KBM-7 (cell line): ENCODE measurements around the gene PRKG2.

Source experiments
- DNase-seq: peaks from one replicate; pipeline ENCODE4 v3.0.0-alpha.2; 2015
- in situ Hi-C: fragments of 300-500 bp; cut with MboI; formaldehyde crosslinking; loops from 2 replicates; pipeline ENCODE4 v1.14.3; 2020; ENCODE audit warnings: low sequenced_read_pairs, low pct_unique_long_range_greater_than_20kb, mixed read lengths

The PRKG2 gene

DNA sequence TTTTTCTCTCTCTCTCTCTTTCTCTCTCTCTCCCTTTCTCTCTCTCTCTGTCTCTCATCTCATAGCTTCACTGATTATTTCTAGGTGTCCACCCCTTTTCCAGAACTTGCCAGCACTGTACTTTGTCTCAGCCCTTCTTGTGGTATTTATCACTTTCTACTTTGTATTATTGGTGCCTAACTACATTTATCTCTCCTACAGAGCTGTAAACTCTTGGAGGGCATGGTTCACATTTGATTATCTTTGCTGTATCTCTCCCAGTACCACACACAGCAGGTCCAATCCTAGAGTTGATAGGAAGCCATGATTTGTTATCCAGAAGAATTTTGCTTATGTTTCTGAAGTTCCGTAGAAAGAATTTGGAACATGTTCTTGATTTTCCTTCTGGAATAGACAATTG, 5.2 kb upstream of the PRKG2 start:
- DNase-seq = no peak
- in situ Hi-C loops = no loop called here

DNA sequence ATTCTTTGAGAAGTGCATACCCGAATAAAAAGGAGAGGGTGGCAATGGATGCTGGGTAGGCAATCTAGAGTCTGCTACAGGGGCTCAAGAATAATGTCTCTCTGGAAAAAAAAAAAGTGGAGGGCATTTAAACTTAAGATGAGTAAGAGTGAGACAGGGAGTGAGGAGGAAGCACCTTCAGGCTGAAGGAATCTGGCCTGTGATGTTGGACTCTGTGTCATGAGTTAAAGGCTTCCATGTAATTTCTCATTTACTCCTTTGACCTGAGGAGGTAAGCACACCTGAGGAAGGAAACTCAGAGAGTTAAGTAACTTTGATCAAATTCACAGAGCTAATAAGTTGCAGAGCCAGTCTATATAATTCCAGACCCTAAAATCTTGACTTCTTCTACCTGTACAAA, 3.2 kb upstream of the PRKG2 start:
- no peak for DNase-seq
- in situ Hi-C loops = no loop called here

DNA sequence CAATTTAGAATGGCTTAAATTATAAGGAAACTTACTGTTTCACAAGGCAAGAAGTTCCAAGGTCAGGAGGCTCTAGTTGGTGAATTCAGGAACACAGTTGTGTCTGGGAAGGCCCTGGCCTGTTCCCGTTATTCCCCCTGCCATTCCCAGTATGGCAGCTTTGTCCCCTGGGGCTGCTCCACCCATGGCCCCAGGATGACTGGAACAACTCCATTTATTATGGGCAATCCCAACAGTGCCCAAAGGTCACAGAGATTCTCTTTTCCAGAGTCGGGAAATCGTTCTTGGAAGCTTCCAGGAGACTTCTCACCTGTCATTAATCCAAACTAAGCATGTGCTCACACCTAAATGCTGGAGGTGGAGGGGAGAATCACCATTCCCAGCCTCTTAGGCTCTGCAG, 2.8 kb upstream of the PRKG2 start:
- in situ Hi-C loops = no loop called here

DNA sequence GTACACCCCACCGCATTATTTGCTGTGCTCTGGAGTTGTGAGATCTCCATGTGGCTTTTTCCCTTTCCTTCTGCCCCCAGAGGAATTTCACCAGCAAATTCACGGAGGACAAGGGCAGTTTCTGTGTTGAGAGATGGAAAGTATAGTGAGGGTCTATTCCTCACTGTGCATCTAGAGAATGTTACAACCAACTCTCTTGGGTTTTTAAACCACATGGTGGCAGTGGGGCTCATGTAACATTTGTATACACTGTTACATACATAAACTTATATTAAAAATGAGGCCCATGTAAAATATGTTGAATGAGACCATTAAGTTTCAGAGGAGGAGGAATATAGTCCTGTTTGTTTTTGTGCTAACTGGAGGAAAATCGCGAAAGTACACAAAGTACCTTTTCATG, 909 bp upstream of the PRKG2 start:
- no peak for DNase-seq
- in situ Hi-C loops = no loop called here

More for the DNA sequence above, 2.8 kb upstream of the PRKG2 start:
- no peak for DNase-seq

DNA sequence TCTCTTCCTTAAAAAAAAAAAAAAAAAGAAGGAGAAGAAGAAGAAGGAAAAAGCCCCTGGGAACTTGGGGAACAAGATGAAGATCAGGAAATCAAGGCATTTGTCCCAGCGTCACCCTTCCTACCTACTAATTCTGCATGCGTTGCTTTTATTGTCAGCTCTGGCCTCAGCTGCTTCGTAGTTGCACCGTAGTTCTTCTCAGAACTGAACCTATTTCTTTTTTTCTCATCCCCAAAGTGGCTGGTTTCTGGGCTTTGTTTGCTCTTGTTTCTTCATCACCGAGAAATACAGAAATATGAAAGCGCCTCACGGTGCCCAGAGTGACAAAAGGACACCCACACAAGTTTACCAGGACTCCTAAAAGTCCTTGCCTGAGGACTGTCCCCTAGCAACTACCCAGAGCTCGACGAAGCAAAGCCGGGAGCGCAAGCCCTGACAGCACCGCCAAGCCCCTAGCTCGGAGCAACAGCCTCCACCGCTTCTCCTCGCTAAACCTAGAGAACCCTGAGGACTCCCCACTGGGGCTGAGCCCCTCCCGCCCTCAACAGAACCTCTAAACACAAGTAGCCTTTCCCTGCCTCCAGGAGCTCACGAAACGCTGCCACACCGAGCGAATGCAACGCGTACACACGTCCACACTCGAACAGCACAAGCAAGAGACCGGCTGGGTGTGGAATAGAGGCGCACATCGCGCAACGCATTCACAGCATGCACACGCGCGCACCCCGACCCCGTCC, 710 bp downstream of the PRKG2 start:
- in situ Hi-C loops = no loop called here
- no peak for DNase-seq

DNA sequence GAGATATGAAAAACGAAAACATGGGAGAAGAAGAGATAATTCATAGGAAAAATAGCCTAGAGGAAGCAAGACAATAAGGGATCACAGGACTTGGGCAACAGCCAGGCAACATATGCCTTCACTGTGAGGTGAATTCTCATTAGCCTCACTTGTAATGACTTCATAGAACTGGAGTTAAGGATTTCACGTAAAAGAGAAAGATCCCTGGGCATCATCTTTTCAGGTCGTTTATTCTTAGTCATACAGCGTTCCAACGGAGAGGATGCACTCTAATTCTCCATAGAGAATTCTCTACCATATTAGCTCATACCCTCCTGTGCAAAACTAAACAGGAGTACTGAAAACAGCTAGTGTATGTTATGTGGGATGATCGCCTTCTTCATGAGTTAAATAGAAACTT, 1.4 kb downstream of the PRKG2 start:
- in situ Hi-C loops = no loop called here
- DNase-seq = no peak

DNA sequence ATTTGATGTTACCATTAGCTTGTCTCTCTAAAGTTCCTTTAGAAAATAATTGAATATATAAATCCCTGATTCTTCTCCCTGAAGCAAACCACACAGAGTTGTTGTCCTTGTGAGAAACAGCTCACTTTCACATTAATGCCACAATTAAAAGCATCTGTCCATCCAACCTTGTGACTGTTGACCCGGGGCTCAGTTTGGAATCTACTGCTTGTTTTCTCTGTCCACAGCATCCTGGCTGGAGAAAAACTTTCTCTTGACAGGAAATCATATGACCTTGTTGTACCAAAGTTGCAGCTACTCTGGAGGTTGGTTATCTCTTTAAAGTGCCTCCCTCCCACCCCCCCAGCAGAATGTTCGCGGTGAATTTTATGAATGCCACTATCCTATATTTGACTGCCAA, 3.1 kb downstream of the PRKG2 start:
- DNase-seq = no peak
- in situ Hi-C loops = no loop called here

DNA sequence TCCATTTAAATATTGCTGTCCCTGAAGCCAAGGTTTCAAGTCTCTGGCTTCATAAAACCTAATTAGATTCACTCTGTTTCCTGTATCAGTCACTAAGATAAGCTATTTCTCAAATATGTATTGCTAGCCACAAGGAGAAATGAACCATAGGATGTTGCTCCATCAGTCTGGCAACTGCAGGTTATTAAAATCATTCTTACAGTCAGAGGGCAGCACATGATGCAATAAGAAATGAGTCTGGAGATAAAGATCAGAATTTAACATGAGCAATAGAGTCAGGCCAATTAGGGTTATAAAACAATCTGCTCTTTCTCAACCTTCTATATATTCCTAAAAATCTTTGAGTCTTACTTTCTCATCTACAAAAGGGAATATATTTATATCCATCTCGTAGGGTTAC, 7.2 kb downstream of the PRKG2 start:
- DNase-seq = no peak
- in situ Hi-C loops = no loop called here

DNA sequence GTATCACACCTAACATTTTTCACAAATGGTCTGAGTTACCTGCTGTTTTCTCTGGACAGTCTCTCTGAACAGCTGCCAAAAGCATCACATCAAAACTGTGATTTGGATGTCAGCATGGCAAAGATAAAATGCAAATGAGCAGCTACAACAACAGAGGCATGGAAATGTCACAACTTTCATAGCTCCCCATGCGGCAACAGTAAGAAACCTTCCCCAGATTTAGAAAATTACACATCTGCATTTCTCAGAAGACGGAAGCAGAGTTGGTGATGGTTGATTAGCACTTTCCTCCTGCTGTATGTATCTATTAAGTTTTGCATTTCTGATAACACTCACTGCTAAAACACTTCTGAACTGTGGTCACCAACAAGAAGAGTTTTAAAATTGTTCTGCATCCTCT, 9.7 kb downstream of the PRKG2 start:
- in situ Hi-C loops = no loop called here
- DNase-seq = no peak

DNA sequence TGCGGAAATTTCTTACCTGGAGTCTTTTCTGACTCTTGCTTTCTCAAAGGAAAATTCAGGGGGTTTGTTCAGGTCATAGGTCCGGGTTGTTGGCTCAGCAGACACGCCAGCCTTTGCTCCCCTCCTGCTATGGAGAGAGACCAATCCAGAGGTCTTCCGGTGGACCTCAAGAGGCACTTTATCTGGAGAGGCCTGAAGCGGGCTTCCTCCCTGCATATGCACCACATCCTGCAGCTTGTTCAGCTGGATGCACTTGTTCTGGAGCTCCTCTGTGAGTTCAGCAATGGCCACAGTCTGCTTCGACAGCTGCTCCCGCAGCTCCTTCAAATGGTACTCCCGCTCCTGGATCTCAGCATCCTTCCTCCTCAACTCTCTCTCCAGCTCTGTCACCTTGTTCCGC, 10.5 kb downstream of the PRKG2 start:
- no peak for DNase-seq

DNA sequence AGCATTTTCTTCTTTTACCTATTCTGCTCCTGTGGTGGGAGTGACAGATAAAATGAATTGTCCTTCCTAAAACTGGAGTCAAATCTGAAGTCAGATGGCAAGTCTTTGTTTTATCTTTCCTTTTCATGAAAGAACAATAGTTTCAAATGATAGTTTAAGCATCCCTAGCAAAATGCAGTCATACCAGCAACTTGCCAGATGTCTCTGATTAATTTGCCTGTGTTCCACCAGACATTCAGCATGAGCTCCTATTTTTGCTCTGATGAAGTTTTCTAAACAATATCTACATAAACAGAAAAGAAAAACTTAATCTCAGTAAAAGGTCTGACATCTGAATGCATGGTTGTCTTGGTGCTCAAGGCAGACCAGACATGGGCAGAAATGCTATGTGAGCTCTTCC, 15.2 kb downstream of the PRKG2 start:
- in situ Hi-C loops = no loop called here
- DNase-seq = no peak

More for the DNA sequence above, 10.5 kb downstream of the PRKG2 start:
- in situ Hi-C loops = no loop called here

DNA sequence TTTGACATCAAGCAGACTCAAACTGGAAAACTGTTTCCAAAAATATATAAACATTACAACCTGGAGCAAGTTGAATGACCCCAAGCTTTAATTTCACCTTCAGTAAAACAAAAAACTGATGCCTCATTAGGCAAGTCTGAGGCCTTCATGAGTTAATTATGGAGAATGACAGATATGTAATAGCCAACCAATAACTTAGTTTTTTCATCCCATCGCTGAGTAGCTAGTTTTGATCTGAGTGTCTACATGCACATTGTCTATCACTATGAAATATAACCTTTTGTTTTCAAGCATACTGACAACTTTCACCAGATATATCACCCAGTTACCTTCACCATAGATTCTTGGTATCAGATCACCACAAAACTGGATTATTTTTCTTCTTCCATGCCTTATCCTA, 16.4 kb downstream of the PRKG2 start:
- in situ Hi-C loops = no loop called here
- no peak for DNase-seq

DNA sequence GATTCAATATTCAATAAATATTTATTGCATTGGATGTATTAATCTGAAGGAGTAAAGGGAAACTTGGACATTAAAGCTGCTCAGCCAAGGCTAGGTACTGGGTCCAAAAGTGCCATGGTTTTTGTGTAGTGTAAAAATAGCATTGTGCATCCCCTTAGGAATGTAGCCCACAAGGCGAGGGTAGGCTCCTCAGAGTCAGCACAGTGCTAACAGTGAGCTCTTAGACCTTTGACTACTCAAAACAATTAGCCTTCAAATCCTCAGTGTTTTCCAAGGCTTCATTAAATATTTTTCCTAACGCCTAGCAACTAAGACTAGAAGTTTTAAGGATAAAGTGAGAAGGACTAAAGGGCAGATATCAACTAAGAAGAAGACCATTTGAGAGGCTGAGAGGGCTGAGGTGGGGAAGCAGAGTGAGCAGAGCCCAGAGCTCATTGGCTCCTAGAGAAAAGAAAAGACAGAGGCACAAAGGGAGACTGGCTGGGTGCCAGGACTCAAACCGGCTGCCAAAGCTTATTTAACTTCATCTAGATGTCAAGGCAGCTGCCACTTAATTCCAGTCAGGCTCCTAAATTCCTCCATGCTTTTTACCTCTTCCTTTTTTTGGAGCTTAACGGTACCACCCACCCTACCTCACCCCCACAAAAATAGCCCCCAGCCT, 17.0 kb downstream of the PRKG2 start:
- no peak for DNase-seq

DNA sequence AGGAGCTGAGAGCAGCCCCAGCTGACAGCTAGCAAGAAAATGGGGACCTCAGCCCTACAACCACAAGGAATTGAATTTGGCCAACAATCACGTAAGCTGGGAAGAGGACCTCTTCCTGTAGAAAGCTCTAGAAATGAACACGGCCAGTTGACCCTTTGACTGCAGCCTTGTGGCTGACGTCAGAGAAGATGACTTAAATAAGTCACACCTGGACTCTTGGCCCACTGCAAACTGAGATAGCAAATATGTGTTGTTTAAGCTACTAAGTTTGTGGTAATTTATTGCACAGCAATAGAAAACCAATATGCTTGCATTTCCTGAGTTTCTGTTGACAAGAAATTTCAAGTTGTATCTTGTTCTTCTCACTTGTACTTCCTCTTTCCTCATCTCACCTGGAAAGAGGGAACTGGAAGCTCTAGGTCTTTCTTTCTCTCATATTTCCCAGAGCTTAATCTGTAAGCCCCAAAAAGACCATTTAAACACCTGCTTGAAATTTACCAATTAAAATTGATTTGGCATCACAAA, 18.8 kb downstream of the PRKG2 start:
- DNase-seq = no peak
- in situ Hi-C loops = no loop called here

More for the DNA sequence above, 17.0 kb downstream of the PRKG2 start:
- in situ Hi-C loops = no loop called here

DNA sequence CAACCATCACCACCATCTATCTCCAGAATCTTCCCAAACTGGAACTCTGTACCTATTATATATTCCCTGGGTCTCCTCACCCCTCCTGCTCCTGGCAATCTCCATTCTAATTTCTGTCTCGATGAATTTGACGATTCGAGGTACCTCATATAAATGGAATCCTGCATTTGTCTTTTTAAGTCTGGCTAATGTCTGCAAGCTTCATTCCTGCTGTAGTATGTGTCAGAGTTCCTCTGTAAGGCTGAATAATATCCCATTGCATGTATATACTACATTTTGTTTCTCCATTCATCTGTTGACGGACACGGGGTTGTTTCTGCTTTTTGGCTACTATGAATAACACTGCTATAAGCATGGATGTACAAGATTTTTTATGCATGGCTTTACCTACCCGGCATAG, 19.5 kb downstream of the PRKG2 start:
- no peak for DNase-seq
- in situ Hi-C loops = no loop called here

DNA sequence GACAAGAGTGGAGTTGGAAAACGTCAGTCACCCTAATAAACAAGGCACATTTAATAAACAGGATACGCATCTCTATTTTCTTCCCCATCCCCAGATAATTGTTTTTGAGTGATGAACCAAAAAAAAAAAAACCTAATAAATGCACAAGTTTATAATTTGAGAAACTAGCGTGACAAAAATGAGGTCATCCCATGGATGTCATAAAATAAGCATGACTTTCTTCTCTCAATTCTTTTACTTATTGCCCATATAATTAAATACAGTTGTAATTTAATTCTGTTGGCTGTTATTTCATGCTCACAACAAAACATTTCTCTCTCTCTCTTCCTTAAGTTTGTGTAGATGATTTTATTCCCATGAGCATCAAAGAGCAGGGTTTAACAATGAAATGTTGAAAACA, 20.7 kb downstream of the PRKG2 start:
- DNase-seq = no peak
- in situ Hi-C loops = no loop called here

DNA sequence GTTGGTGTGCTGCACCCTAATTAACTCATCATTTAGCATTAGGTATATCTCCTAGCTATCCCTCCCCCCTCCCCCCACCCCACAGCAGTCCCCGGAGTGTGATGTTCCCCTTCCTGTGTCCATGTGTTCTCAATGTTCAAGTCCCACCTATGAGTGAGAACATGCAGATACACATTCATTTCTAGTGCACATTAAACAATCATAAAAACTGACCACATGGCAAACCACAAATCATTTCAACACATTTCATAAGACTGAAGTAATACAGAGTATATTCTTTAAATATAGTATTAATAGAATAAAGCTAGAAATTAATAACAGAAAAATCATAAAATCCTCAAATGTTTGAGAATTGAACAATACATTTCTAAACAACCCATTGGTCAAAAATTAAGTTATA, 34.1 kb downstream of the PRKG2 start:
- in situ Hi-C loops = no loop called here
- no peak for DNase-seq

DNA sequence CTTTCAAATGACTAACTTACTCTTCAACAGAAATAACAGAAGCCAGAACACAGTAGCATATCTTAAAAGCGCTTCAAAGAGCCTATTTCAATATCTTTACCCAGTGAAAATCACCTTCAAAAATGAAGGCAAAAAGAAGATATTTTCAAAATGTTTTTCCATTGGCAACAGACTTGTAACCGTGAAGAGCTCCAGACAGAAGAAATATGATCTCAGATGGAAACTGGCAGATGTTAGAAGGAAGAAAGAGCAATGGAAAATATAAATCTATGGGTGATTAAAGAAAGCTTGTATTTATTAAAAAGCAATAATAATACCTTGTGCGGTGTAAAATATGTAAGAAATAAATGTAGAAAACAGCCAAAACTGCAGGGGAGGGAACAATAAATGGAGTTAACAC, 35.7 kb downstream of the PRKG2 start:
- DNase-seq = no peak
- in situ Hi-C loops = no loop called here

DNA sequence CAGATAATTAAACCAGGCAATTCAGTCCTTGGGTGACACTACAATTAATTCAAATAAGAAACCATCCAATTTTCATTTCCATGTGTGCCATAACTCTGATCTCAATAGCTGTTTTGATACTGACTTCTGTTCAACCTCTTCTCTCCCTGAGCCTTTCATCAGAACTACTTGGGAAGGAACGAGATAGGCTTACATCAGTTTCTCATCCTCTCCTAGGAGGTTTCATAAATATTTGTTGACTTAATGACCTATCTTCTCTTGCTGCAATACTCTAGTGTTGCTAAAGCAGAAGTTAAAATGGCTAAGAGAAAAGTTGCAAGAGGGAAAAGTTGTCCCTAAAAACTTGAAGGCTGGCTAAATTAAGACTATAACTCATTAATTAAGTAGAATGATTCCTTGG, 41.8 kb downstream of the PRKG2 start:
- in situ Hi-C loops = no loop called here
- DNase-seq = no peak

DNA sequence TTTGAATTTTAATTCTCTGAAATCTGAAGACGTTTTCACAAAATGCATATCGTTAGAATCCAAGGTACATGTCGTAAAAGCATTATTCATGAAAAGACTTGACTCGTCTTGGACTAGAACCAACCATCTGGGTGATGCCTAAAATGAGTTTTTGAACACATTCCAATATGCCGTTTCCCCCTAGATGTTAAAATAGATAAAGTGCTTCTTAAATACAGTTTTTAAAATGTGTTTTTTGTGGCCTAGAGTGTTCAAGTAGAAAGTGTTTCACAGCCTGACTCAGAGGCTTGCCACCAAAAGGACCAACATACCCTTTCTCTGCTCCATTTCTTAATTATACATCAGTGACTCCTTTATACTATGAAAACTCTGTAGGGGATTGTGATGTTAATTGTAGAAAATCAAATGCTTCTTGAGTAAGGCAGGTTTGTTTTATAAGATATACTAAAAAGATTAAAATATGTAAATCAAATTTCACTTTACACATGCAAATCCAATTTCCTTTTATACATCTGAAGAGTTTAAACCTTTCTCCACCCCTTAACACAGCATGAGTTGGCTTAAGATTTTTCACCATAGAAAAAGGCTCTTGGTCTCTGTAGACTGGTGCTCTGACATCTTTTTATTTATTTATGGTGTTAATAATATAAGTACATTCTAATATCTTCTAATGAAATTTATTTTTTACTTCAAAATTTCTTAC, 48.4 kb downstream of the PRKG2 start:
- in situ Hi-C loops = no loop called here
- no peak for DNase-seq
